Gastroesophageal sphincter (tissue), 4 donors: Measurements from ENCODE around the gene DTNBP1. TPM values are rescaled to one million over a fixed set of nuclear protein-coding genes. Genes with fewer than 3 reads are reported as not detected.
A peak's percentile ranks its signal among the peaks of the same experiment; 100 is the strongest.

Experiments used
- ATAC-seq: fragments of 150-250 bp; one replicate; pipeline ENCODE4 v1.9.1; 2016; ENCODE audit warnings: mild to moderate bottlenecking, moderate library complexity
- H3K27ac ChIP-seq, 4 donors: fragments of 200-600 bp; sonication (generic) in 3 of 4; 1 replicate in 3 of 4; 2 replicates in 1 of 4; pipeline ENCODE4 v1.5.1; 2016 to 2019
- H3K27me3 ChIP-seq: fragments of 200-600 bp; sonication (generic); one replicate; pipeline ENCODE4 v1.5.1; 2019
- H3K36me3 ChIP-seq, 2 donors: fragments of 200-600 bp; sonication (generic); one replicate each; pipeline ENCODE4 v1.5.1; 2019; ENCODE audit warnings: control low read depth in 1 of 2
- H3K4me1 ChIP-seq, 3 donors: fragments of 200-600 bp; sonication (generic); 1 replicate in 2 of 3; 2 replicates in 1 of 3; pipeline ENCODE4 v1.5.1; 2016 to 2019; ENCODE audit warnings: control low read depth in 2 of 3
- H3K4me3 ChIP-seq, 2 donors: fragments of 200-600 bp; sonication (generic); one replicate each; pipeline ENCODE4 v1.5.1; 2019; ENCODE audit warnings: mild to moderate bottlenecking in 1 of 2, moderate library complexity in 1 of 2
- H3K9me3 ChIP-seq, 3 donors: fragments of 200-600 bp; sonication (generic); one replicate each; pipeline ENCODE4 v1.5.1; 2017 to 2019; ENCODE audit warnings: control low read depth in 2 of 3
- EP300 ChIP-seq: sonication (generic); formaldehyde crosslinking; IDR thresholded peaks from one replicate; pipeline ENCODE4 v1.6.1; 2017; ENCODE audit warnings: antibody characterized with exemption, mild to moderate bottlenecking
- POLR2A ChIP-seq, 2 donors: fragments of 450-650 bp; IDR thresholded peaks; one replicate each; pipeline ENCODE4 v1.6.1; 2017; ENCODE audit warnings: antibody characterized with exemption in 2 of 2, mild to moderate bottlenecking in 2 of 2, moderate library complexity in 1 of 2
- POLR2AphosphoS5 ChIP-seq: sonication (generic); formaldehyde crosslinking; IDR thresholded peaks from one replicate; pipeline ENCODE4 v1.6.1; 2017; ENCODE audit warnings: antibody characterized with exemption
- WGBS, 2 donors: methylation state at CpG; one replicate each; pipeline ENCODE4 v1.1.5; 2018; ENCODE audit warnings: low coverage in 1 of 2; 5-methylcytosine and 5-hydroxymethylcytosine counted together
- total RNA-seq, 4 donors: library from RNA; depleted of rRNA; stranded (reverse); fragments of >200 nt; gene quantifications; one replicate each; pipeline ENCODE4 v1.1.0, GENCODE V29; 2016
- TF ChIP-seq, protein P1 (sequence below), 4 experiments: fragments of 200-600 bp in 2 of 4; fragments of 450-650 bp in 2 of 4; sonication (generic) in 1 of 4; IDR thresholded peaks; one replicate each; pipeline ENCODE4 v1.5.1; 2017 to 2019; ENCODE audit warnings: antibody characterized with exemption in 4 of 4, mild to moderate bottlenecking in 2 of 4, moderate library complexity in 2 of 4

Gene DTNBP1
- total RNA-seq, 4 donors from 2014 or later = 14.4 to 20.2 (median 16.9) TPM

DNA sequence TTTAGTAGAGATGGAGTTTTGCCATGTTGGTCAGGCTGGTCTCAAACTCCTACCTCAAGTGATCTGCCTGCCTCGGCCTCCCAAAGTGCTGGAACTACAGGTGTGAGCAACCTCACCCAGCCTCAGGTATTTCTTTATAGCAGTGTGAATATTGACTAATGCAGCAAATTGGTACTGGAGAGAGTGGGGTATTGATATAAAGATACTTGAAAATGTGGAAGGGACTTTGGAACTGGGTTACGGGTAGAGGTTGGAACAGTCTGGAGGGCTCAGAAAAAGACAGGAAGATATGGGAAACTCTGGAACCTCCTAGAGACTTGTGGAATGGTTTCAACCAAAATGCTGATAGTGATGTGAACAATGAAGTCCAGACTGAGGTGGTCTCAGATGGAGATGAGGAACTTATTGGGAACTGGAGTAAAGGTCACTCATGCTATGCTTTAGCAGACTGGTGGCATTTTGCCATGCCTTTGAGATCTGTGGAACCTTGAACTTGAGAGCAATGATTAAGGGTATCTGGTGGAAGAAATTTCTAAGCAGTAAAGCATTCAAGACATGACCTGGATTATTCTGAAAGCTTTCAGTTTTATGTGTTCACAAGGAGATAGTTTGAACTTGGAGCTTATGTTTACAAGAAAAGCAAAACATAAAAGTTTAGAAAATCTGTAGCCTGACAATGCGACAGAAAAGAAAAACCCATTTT, 127.2 kb downstream of the DTNBP1 start:
- no peak overlapping the region for H3K4me3 ChIP-seq
- H3K4me1 ChIP-seq = peaks cover 0 to 18% (median 6%) of the 10 kb centered on the region in 3 donors
- no peaks in the 10 kb centered on the region for H3K9me3 ChIP-seq
- TF ChIP-seq, protein P1, sequence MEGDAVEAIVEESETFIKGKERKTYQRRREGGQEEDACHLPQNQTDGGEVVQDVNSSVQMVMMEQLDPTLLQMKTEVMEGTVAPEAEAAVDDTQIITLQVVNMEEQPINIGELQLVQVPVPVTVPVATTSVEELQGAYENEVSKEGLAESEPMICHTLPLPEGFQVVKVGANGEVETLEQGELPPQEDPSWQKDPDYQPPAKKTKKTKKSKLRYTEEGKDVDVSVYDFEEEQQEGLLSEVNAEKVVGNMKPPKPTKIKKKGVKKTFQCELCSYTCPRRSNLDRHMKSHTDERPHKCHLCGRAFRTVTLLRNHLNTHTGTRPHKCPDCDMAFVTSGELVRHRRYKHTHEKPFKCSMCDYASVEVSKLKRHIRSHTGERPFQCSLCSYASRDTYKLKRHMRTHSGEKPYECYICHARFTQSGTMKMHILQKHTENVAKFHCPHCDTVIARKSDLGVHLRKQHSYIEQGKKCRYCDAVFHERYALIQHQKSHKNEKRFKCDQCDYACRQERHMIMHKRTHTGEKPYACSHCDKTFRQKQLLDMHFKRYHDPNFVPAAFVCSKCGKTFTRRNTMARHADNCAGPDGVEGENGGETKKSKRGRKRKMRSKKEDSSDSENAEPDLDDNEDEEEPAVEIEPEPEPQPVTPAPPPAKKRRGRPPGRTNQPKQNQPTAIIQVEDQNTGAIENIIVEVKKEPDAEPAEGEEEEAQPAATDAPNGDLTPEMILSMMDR (IDR thresholded peaks at IDR 0.05) = no peak
- TF ChIP-seq POLR2A (IDR thresholded peaks at IDR 0.05) = no peak
- TF ChIP-seq EP300 = no peak
- no peak for TF ChIP-seq POLR2AphosphoS5
- no peak for ATAC-seq
- peaks cover 0 to 23% of the 10 kb centered on the region in 2 donors for H3K36me3 ChIP-seq
- peak overlapping the region in 1 of 4 donors; percentile 19 for H3K27ac ChIP-seq
- 81 to 100% methylated on average over 2 to 3 of the region's 3 CpGs for WGBS, 2 donors
- H3K27me3 ChIP-seq = no peaks in the 10 kb centered on the region

DNA sequence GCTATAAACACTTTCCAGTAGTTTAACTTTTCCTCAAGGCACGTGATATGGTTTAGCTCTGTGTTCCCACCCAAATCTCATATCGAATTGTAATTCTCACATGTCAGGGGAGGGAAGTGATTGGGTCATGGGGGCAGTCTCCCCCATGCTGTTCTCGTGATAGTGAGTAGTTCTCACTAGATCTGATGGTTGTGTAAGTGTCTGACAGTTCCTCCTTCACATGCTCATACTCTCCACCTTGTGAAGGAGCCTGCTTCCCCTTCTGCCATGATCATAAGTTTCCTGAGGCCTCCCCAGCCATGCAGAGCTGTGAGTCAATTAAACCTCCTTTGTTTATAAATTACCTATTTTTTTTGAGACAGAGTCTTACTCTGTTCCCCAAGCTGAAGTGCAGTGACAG, 127.9 kb downstream of the DTNBP1 start:
- TF ChIP-seq EP300 (no peak), POLR2AphosphoS5 (no peak), POLR2A (IDR thresholded peaks at IDR 0.05) (no peak)
- TF ChIP-seq, protein P1 (IDR thresholded peaks at IDR 0.05) = no peak
- WGBS, 2 donors = 73 to 100% methylated on average over 3 of the region's 3 CpGs
- Histone ChIP-seq H3K36me3 (peaks cover 0 to 30% of the 10 kb centered on the region in 2 donors), H3K4me3 (no peak overlapping the region), H3K9me3 (no peaks in the 10 kb centered on the region), H3K4me1 (peaks cover 0 to 18% (median 6%) of the 10 kb centered on the region in 3 donors), H3K27me3 (no peaks in the 10 kb centered on the region), H3K27ac (no peak overlapping the region)
- ATAC-seq = no peak

DNA sequence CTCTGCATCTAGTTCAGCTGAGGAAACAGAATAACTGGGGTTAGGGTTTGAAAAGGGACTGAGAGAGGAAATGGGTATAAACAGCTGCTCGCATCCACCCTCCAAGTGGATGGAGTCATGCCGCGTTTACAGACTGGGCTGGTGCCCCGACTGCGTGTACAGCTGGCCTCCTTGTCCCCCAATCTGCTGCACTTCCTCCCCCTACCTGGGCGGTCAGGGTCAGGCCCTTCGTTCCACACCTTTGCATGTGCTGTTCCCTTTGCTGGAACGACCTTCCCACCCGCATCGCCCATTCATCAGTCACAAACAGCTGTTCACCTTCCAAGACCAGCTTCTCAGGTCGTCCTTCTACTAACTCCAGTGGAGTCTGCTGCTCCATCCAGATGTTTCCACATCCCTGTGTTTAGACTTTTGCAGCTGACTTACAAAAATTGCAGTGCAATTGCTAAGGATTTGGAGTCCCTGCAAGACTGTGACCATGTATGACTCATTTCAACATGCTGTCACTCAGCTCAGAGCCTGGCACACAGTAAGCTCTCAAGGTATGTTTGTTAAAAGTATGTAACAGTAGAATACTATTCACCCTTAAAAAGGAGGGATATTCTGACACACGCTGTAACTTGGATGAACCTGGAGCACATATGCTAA, 129.3 kb downstream of the DTNBP1 start:
- Histone ChIP-seq H3K36me3 (peaks cover 0 to 40% of the 10 kb centered on the region in 2 donors), H3K4me3 (no peak overlapping the region), H3K27ac (no peak overlapping the region), H3K4me1 (peaks cover 0 to 18% (median 6%) of the 10 kb centered on the region in 3 donors), H3K27me3 (no peaks in the 10 kb centered on the region), H3K9me3 (peaks cover 0 to 2% (median 0%) of the 10 kb centered on the region in 3 donors)
- 80 to 93% methylated on average over 3 to 5 of the region's 12 CpGs for WGBS, 2 donors
- ATAC-seq = no peak
- TF ChIP-seq POLR2A (IDR thresholded peaks at IDR 0.05) (no peak), POLR2AphosphoS5 (no peak), EP300 (no peak)
- TF ChIP-seq, protein P1 (IDR thresholded peaks at IDR 0.05) = no peak

DNA sequence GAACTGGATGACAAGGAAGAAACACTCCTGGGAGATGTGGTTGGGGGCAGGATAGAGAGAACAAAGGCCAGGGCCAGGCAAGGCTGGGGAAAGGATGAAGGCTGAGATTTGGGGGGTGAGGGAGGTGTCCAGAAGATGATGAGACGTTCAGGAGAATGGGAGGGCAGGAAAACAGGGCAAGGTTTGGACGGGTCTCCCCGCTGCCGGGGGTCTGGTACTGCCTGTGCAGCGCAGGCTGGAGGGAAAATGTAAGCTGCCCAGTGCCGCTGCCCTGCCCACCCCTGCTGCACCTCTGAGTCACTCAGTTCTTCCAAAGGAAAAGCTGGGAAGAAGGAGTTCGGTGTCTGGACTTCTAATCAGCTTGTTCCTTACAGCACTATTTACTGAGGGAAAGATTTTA, 130.9 kb downstream of the DTNBP1 start:
- Histone ChIP-seq H3K4me3 (no peak overlapping the region), H3K4me1 (peaks cover 0 to 18% (median 6%) of the 10 kb centered on the region in 3 donors), H3K27ac (no peak overlapping the region), H3K36me3 (peaks cover 0 to 48% of the 10 kb centered on the region in 2 donors), H3K27me3 (no peaks in the 10 kb centered on the region), H3K9me3 (peaks cover 0 to 10% (median 0%) of the 10 kb centered on the region in 3 donors)
- no peak for TF ChIP-seq POLR2A (IDR thresholded peaks at IDR 0.05)
- TF ChIP-seq, protein P1 (IDR thresholded peaks at IDR 0.05) = no peak
- no peak for TF ChIP-seq EP300
- TF ChIP-seq POLR2AphosphoS5 = no peak
- no peak for ATAC-seq
- WGBS, 2 donors = 88 to 100% methylated on average over 1 to 6 of the region's 7 CpGs
